Measurements from ENCODE around the gene SRGAP2C. TPM values are rescaled to one million over a fixed set of nuclear protein-coding genes. Genes with fewer than 3 reads are reported as not detected.
"Not testable (repeated sequence)": the region's sequence is repeated elsewhere in the genome, so short reads cannot be mapped to it uniquely, and the experiment has no call there.

Gene SRGAP2C
- total and polyA plus RNA-seq, 7 donors, result 0.72 to 12.0 (median 3.7) TPM

GRCh38 chr1:121365723-121366122 lies 180.9 kb downstream of the SRGAP2C start:
- ATAC-seq; H3K27ac ChIP-seq; H3K4me3 ChIP-seq; intact Hi-C loops (cut with DNase I); H3K9me3 ChIP-seq; H3K27me3 ChIP-seq (ENCODE audit: insufficient read depth in 3 of 3, low read length in 2 of 3); H3K4me1 ChIP-seq; H3K36me3 ChIP-seq (ENCODE audit: insufficient read depth in 1 of 2, low read depth in 1 of 2): not testable (repeated sequence)
- DNase-seq, result peak in 1 of 2 donors; percentile 11
- 55 to 82% (median 58%) methylated on average over 3 to 5 of the region's 6 CpGs for WGBS, 3 donors

- WGBS, 3 donors, result 56 to 100% (median 83%) methylated on average over 1 of the region's 3 CpGs
- H3K4me3 ChIP-seq; H3K9me3 ChIP-seq; H3K4me1 ChIP-seq; DNase-seq; H3K36me3 ChIP-seq (ENCODE audit: insufficient read depth in 1 of 2, low read depth in 1 of 2); H3K27ac ChIP-seq; H3K27me3 ChIP-seq (ENCODE audit: insufficient read depth in 3 of 3, low read length in 2 of 3); ATAC-seq; intact Hi-C loops (cut with DNase I): not testable (repeated sequence)
These were observed 181.4 kb downstream of the SRGAP2C start for GRCh38 chr1:121366171-121366570.

- H3K27ac ChIP-seq; DNase-seq; H3K4me1 ChIP-seq; intact Hi-C loops (cut with DNase I); H3K36me3 ChIP-seq (ENCODE audit: insufficient read depth in 1 of 2, low read depth in 1 of 2); H3K9me3 ChIP-seq; H3K4me3 ChIP-seq; H3K27me3 ChIP-seq (ENCODE audit: insufficient read depth in 3 of 3, low read length in 2 of 3): not testable (repeated sequence)
- WGBS, 3 donors, result no CpG with 5 or more reads among the region's 5 CpGs
- ATAC-seq, result peak in 1 of 4 donors; percentile 27
These were observed 184.1 kb downstream of the SRGAP2C start for GRCh38 chr1:121368910-121369309.

GRCh38 chr1:121369959-121370358 lies 185.2 kb downstream of the SRGAP2C start:
- DNase-seq; H3K36me3 ChIP-seq (ENCODE audit: insufficient read depth in 1 of 2, low read depth in 1 of 2); H3K4me3 ChIP-seq; H3K27ac ChIP-seq; H3K4me1 ChIP-seq; H3K9me3 ChIP-seq; ATAC-seq; H3K27me3 ChIP-seq (ENCODE audit: insufficient read depth in 3 of 3, low read length in 2 of 3); intact Hi-C loops (cut with DNase I): not testable (repeated sequence)
- 87 to 96% methylated on average over 1 to 2 of the region's 2 CpGs; no CpG with 5 or more reads in 1 of the 3 donors for WGBS, 3 donors

- H3K27me3 ChIP-seq (ENCODE audit: insufficient read depth in 3 of 3, low read length in 2 of 3); intact Hi-C loops (cut with DNase I); H3K36me3 ChIP-seq (ENCODE audit: insufficient read depth in 1 of 2, low read depth in 1 of 2); DNase-seq; H3K9me3 ChIP-seq; H3K4me3 ChIP-seq; ATAC-seq; H3K27ac ChIP-seq; H3K4me1 ChIP-seq: not testable (repeated sequence)
- WGBS, 3 donors, result 83 to 87% (median 86%) methylated on average over 2 of the region's 3 CpGs
These were observed 190.1 kb downstream of the SRGAP2C start for GRCh38 chr1:121374851-121375367.

- H3K9me3 ChIP-seq; ATAC-seq; intact Hi-C loops (cut with DNase I): not testable (repeated sequence)
These were observed 192.2 kb downstream of the SRGAP2C start for GRCh38 chr1:121376986-121377385.

GRCh38 chr1:121378757-121379156 lies 194.0 kb downstream of the SRGAP2C start:
- 78 to 90% (median 84%) methylated on average over 5 of the region's 5 CpGs for WGBS, 3 donors
- H3K9me3 ChIP-seq; H3K4me3 ChIP-seq; DNase-seq; H3K36me3 ChIP-seq (ENCODE audit: insufficient read depth in 1 of 2, low read depth in 1 of 2); H3K27ac ChIP-seq; H3K4me1 ChIP-seq; H3K27me3 ChIP-seq (ENCODE audit: insufficient read depth in 3 of 3, low read length in 2 of 3); ATAC-seq; intact Hi-C loops (cut with DNase I): not testable (repeated sequence)

More at GRCh38 chr1:121376986-121377385, 192.2 kb downstream of the SRGAP2C start:
- not testable (repeated sequence) for DNase-seq; H3K36me3 ChIP-seq (ENCODE audit: insufficient read depth in 1 of 2, low read depth in 1 of 2); H3K4me3 ChIP-seq; H3K4me1 ChIP-seq; H3K27ac ChIP-seq; H3K27me3 ChIP-seq (ENCODE audit: insufficient read depth in 3 of 3, low read length in 2 of 3)
- WGBS, 3 donors, result 79 to 98% (median 81%) methylated on average over 2 to 7 of the region's 7 CpGs

- 56 to 80% (median 58%) methylated on average over 3 of the region's 4 CpGs for WGBS, 3 donors
- H3K27me3 ChIP-seq (ENCODE audit: insufficient read depth in 3 of 3, low read length in 2 of 3); H3K27ac ChIP-seq; H3K36me3 ChIP-seq (ENCODE audit: insufficient read depth in 1 of 2, low read depth in 1 of 2); H3K4me1 ChIP-seq; DNase-seq; H3K4me3 ChIP-seq; H3K9me3 ChIP-seq; intact Hi-C loops (cut with DNase I): not testable (repeated sequence)
- peak; percentile 13 to 45 (median 27) for ATAC-seq
These were observed 200.0 kb downstream of the SRGAP2C start for GRCh38 chr1:121384754-121385153.

- H3K27ac ChIP-seq; DNase-seq; intact Hi-C loops (cut with DNase I); H3K4me3 ChIP-seq; H3K36me3 ChIP-seq (ENCODE audit: insufficient read depth in 1 of 2, low read depth in 1 of 2); H3K9me3 ChIP-seq; H3K4me1 ChIP-seq; H3K27me3 ChIP-seq (ENCODE audit: insufficient read depth in 3 of 3, low read length in 2 of 3): not testable (repeated sequence)
- ATAC-seq, result peak; percentile 77 to 93 (median 90)
- WGBS, 3 donors, result no CpG with 5 or more reads among the region's 3 CpGs
These were observed 200.4 kb downstream of the SRGAP2C start for GRCh38 chr1:121385162-121385561.

- DNase-seq; H3K27me3 ChIP-seq (ENCODE audit: insufficient read depth in 3 of 3, low read length in 2 of 3); H3K4me1 ChIP-seq; H3K27ac ChIP-seq; H3K4me3 ChIP-seq; H3K36me3 ChIP-seq (ENCODE audit: insufficient read depth in 1 of 2, low read depth in 1 of 2); H3K9me3 ChIP-seq; intact Hi-C loops (cut with DNase I): not testable (repeated sequence)
- WGBS, 3 donors, result 18 to 33% (median 26%) methylated on average over 3 to 6 of the region's 8 CpGs
- ATAC-seq, result peak; percentile 35 to 74 (median 46)
These were observed 201.0 kb downstream of the SRGAP2C start for GRCh38 chr1:121385563-121386288.

GRCh38 chr1:121386319-121386948 lies 201.7 kb downstream of the SRGAP2C start:
- H3K36me3 ChIP-seq (ENCODE audit: insufficient read depth in 1 of 2, low read depth in 1 of 2); H3K9me3 ChIP-seq; H3K4me3 ChIP-seq; intact Hi-C loops (cut with DNase I); H3K27me3 ChIP-seq (ENCODE audit: insufficient read depth in 3 of 3, low read length in 2 of 3); DNase-seq; H3K4me1 ChIP-seq; H3K27ac ChIP-seq: not testable (repeated sequence)
- no CpG with 5 or more reads among the region's 8 CpGs for WGBS, 3 donors
- peak; percentile 47 to 68 (median 58) for ATAC-seq
